Erythroblast (primary cell): Measurements from ENCODE around the gene FAM216A.

Experiments
- GATA1 ChIP-seq: IDR thresholded peaks from 2 replicates; pipeline ENCODE4 v1.6.1; 2011; ENCODE audit warnings: low read depth, mild to moderate bottlenecking, control low read depth, low read length, moderate library complexity
- POLR2A ChIP-seq: IDR thresholded peaks from 2 replicates; pipeline ENCODE4 v1.6.1; 2011; ENCODE audit warnings: mild to moderate bottlenecking, low read length

- TF ChIP-seq POLR2A (no peak), GATA1 (no peak)
These were observed 64.0 kb downstream of the FAM216A start for GRCh38 chr12:110532644-110533043.
